A673 (cell line): Measurements from ENCODE around the gene SPEF2. TPM values are rescaled to one million over a fixed set of nuclear protein-coding genes. Genes with fewer than 3 reads are reported as not detected.

ENCODE experiments used
- BruUV-seq: library from RNA; stranded (reverse); fragments of 400-500 nt; replicated peaks from 2 replicates; lab custom pipeline; 2021; lab: Mats Ljungman, UMichigan
- CTCF ChIA-PET: fragments of 300-600 bp; sonication (Branson Sonifier 250); formaldehyde crosslinking; loops from one replicate; lab custom pipeline; 2022; ENCODE audit warnings: antibody characterized with exemption; lab: Charles Lee
- POLR2A ChIA-PET: fragments of 300-600 bp; sonication (Branson Sonifier 250); formaldehyde crosslinking; loops from one replicate; lab custom pipeline; 2022; ENCODE audit warnings: antibody characterized with exemption; ENCODE audit not compliant: low non-redundant PET; lab: Charles Lee
- DNase-seq: peaks from one replicate; pipeline ENCODE4 v3.0.0-alpha.2; 2015; ENCODE audit warnings: low spot score
- H3K27ac ChIP-seq: fragments of 200-600 bp; sonication (generic); 2 replicates; pipeline ENCODE4 v1.5.1; 2016; ENCODE audit warnings: mixed run types, low read depth, mild to moderate bottlenecking, mixed read lengths, antibody characterized with exemption, low read length; ENCODE audit not compliant: poor library complexity, severe bottlenecking
- H3K27me3 ChIP-seq: fragments of 200-600 bp; sonication (generic); replicated peaks from 2 replicates; pipeline ENCODE4 v1.6.1; 2017; ENCODE audit warnings: mixed run types, low read depth, mild to moderate bottlenecking, mixed read lengths, antibody characterized with exemption, low read length; ENCODE audit not compliant: insufficient read depth, poor library complexity
- H3K36me3 ChIP-seq: fragments of 200-600 bp; sonication (generic); 2 replicates; pipeline ENCODE4 v1.6.1; 2016; ENCODE audit warnings: mixed run types, mild to moderate bottlenecking, mixed read lengths, antibody characterized with exemption, low read length; ENCODE audit not compliant: insufficient read depth, poor library complexity, severe bottlenecking
- H3K4me1 ChIP-seq: fragments of 200-600 bp; sonication (generic); 2 replicates; pipeline ENCODE4 v1.6.1; 2017; ENCODE audit warnings: mixed run types, mild to moderate bottlenecking, mixed read lengths, antibody characterized with exemption, low read length; ENCODE audit not compliant: insufficient read depth, poor library complexity, severe bottlenecking
- H3K4me3 ChIP-seq: fragments of 200-600 bp; sonication (generic); 2 replicates; pipeline ENCODE4 v1.5.1; 2016; ENCODE audit warnings: low read depth, mixed run types, mild to moderate bottlenecking, mixed read lengths, low read length; ENCODE audit not compliant: poor library complexity, severe bottlenecking
- H3K9me3 ChIP-seq: fragments of 200-600 bp; sonication (generic); 2 replicates; pipeline ENCODE4 v1.6.1; 2016; ENCODE audit warnings: mixed run types, low read depth, mild to moderate bottlenecking, mixed read lengths, antibody characterized with exemption, low read length; ENCODE audit not compliant: poor library complexity, severe bottlenecking
- EZH2 ChIP-seq: fragments of 200-600 bp; sonication (generic); IDR thresholded peaks from 2 replicates; pipeline ENCODE4 v1.6.1; 2017; ENCODE audit warnings: borderline replicate concordance, low read depth, mild to moderate bottlenecking, mixed read lengths, antibody characterized with exemption, low read length; ENCODE audit not compliant: poor library complexity, severe bottlenecking
- intact Hi-C: fragments of 100-400 bp; cut with micrococcal nuclease; formaldehyde crosslinking; loops from one replicate; pipeline ENCODE4 v1.10.0; 2022; ENCODE audit not compliant: unreplicated experiment
- total RNA-seq: library from RNA; stranded (reverse); gene quantifications from 2 replicates; pipeline ENCODE4 v1.2.3, GENCODE V29; 2021
- TF ChIP-seq, protein P1 (sequence below): fragments of 300-800, 200-600 bp; sonication (generic); conservative IDR thresholded peaks from 2 replicates; pipeline ENCODE4 v1.5.1; 2017; ENCODE audit warnings: low read depth, mild to moderate bottlenecking, antibody characterized with exemption, low read length, moderate library complexity, mixed read lengths

Gene SPEF2
- total RNA-seq, 1 experiment from 2014 or later = 1.5 TPM

GRCh38 chr5:35830587-35830986, 212.9 kb downstream of the SPEF2 start:
- Histone ChIP-seq H3K27me3 (no peaks in the 10 kb centered on the region), H3K4me1 (no peaks in the 10 kb centered on the region), H3K4me3 (no peak overlapping the region), H3K27ac (no peak overlapping the region), H3K36me3 (no peaks in the 10 kb centered on the region), H3K9me3 (no peaks in the 10 kb centered on the region)
- POLR2A ChIA-PET = no interaction called here
- TF ChIP-seq, protein P1, sequence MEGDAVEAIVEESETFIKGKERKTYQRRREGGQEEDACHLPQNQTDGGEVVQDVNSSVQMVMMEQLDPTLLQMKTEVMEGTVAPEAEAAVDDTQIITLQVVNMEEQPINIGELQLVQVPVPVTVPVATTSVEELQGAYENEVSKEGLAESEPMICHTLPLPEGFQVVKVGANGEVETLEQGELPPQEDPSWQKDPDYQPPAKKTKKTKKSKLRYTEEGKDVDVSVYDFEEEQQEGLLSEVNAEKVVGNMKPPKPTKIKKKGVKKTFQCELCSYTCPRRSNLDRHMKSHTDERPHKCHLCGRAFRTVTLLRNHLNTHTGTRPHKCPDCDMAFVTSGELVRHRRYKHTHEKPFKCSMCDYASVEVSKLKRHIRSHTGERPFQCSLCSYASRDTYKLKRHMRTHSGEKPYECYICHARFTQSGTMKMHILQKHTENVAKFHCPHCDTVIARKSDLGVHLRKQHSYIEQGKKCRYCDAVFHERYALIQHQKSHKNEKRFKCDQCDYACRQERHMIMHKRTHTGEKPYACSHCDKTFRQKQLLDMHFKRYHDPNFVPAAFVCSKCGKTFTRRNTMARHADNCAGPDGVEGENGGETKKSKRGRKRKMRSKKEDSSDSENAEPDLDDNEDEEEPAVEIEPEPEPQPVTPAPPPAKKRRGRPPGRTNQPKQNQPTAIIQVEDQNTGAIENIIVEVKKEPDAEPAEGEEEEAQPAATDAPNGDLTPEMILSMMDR = no peak
- intact Hi-C loops = no loop called here
- BruUV-seq = no TSS peak
- CTCF ChIA-PET = no interaction called here
- no peak for DNase-seq

GRCh38 chr5:35832762-35833161, 215.1 kb downstream of the SPEF2 start:
- CTCF ChIA-PET = no interaction called here
- no peaks in the 10 kb centered on the region for H3K9me3 ChIP-seq
- POLR2A ChIA-PET = no interaction called here
- no peak overlapping the region for H3K4me3 ChIP-seq
- H3K27me3 ChIP-seq = no peaks in the 10 kb centered on the region
- no peaks in the 10 kb centered on the region for H3K4me1 ChIP-seq
- no peak for DNase-seq
- no peak for TF ChIP-seq EZH2
- TF ChIP-seq, protein P1 = no peak
- intact Hi-C loops = no loop called here
- no peak overlapping the region for H3K27ac ChIP-seq
- no TSS peak for BruUV-seq
- H3K36me3 ChIP-seq = no peaks in the 10 kb centered on the region

GRCh38 chr5:35833224-35833623, 215.6 kb downstream of the SPEF2 start:
- no peak for DNase-seq

More at GRCh38 chr5:35833224-35833623, 215.6 kb downstream of the SPEF2 start:
- H3K27ac ChIP-seq = no peak overlapping the region
- no peaks in the 10 kb centered on the region for H3K36me3 ChIP-seq
- TF ChIP-seq, protein P1 = no peak
- TF ChIP-seq EZH2 = no peak
- H3K27me3 ChIP-seq = no peaks in the 10 kb centered on the region
- H3K4me1 ChIP-seq = no peaks in the 10 kb centered on the region
- H3K9me3 ChIP-seq = no peaks in the 10 kb centered on the region
- no peak overlapping the region for H3K4me3 ChIP-seq
- ChIA-PET POLR2A (no interaction called here), CTCF (no interaction called here)
- intact Hi-C loops = no loop called here
- BruUV-seq = no TSS peak
